Transverse colon (tissue), 4 donors: ENCODE results near the gene ICA1. TPM values are rescaled to one million over a fixed set of nuclear protein-coding genes. Genes with fewer than 3 reads are reported as not detected.
A peak's percentile ranks its signal among the peaks of the same experiment; 100 is the strongest.

Experiments used
- DNase-seq: peaks from one replicate; pipeline ENCODE4 v3.0.0-alpha.2; 2019
- H3K27ac ChIP-seq, 4 donors: fragments of 200-600 bp; sonication (generic); 2 replicates each; pipeline ENCODE4 v1.5.1; 2016 to 2018; ENCODE audit warnings: inconsistent platforms in 4 of 4
- H3K27me3 ChIP-seq: fragments of 200-600 bp; sonication (generic); 2 replicates; pipeline ENCODE4 v1.5.1; 2017; ENCODE audit warnings: inconsistent platforms
- H3K36me3 ChIP-seq, 4 donors: fragments of 200-600 bp; sonication (generic); 2 replicates each; pipeline ENCODE4 v1.5.1; 2017 to 2019; ENCODE audit warnings: inconsistent platforms in 4 of 4
- H3K4me1 ChIP-seq, 4 donors: fragments of 200-600 bp; sonication (generic); 2 replicates each; pipeline ENCODE4 v1.5.1; 2017 to 2020; ENCODE audit warnings: inconsistent platforms in 4 of 4
- H3K4me3 ChIP-seq, 4 donors: fragments of 200-600 bp; sonication (generic); 1 replicate in 1 of 4; 2 replicates in 3 of 4; pipeline versions ENCODE4 v1.5.1 to v1.6.1; 2017 to 2019; ENCODE audit warnings: inconsistent platforms in 4 of 4
- H3K9me3 ChIP-seq, 2 donors: fragments of 200-600 bp; sonication (generic); 2 replicates each; pipeline ENCODE4 v1.5.1; 2017 to 2019; ENCODE audit warnings: inconsistent platforms in 2 of 2
- CTCF ChIP-seq, 5 experiments: fragments of 200-600 bp in 3 of 5; fragments of 450-650 bp in 2 of 5; sonication (generic) in 3 of 5; IDR thresholded peaks; 1 replicate in 2 of 5; 2 replicates in 3 of 5; pipeline ENCODE4 v1.5.1; 2016 to 2017; ENCODE audit warnings: antibody characterized with exemption in 5 of 5, inconsistent platforms in 3 of 5, mild to moderate bottlenecking in 2 of 5, moderate library complexity in 1 of 5
- EP300 ChIP-seq: sonication (generic); formaldehyde crosslinking; IDR thresholded peaks from one replicate; pipeline ENCODE4 v1.6.1; 2017; ENCODE audit warnings: antibody characterized with exemption, low read depth
- POLR2A ChIP-seq: fragments of 450-650 bp; IDR thresholded peaks from one replicate; pipeline ENCODE4 v1.6.1; 2016; ENCODE audit warnings: antibody characterized with exemption, mild to moderate bottlenecking, moderate library complexity
- POLR2AphosphoS5 ChIP-seq, 3 donors: sonication (generic); formaldehyde crosslinking; IDR thresholded peaks; one replicate each; pipeline ENCODE4 v1.6.1; 2016; ENCODE audit warnings: antibody characterized with exemption in 3 of 3
- WGBS, 2 donors: methylation state at CpG; one replicate each; pipeline ENCODE4 v1.1.5; 2018; ENCODE audit warnings: low coverage in 1 of 2; 5-methylcytosine and 5-hydroxymethylcytosine counted together
- in situ Hi-C, 4 donors: fragments of 200-750 bp; cut with MboI; loops; one replicate each; pipeline versions ENCODE4 v1.15.0 to v1.15.1; 2017; ENCODE audit warnings: low sequenced_read_pairs in 3 of 4, low pct_ligation_motif_present in 1 of 4, low pct_unique_long_range_greater_than_20kb in 1 of 4
- intact Hi-C: fragments of 100-400 bp; cut with DNase I; formaldehyde crosslinking; loops from one replicate; pipeline ENCODE4 v1.15.1; 2023; ENCODE audit warnings: low total_unique reads
- total RNA-seq, 4 donors: library from RNA; depleted of rRNA; stranded (reverse); fragments of >200 nt; gene quantifications; one replicate each; pipeline ENCODE4 v1.1.0, GENCODE V29; 2016

The ICA1 gene
- total RNA-seq, 4 donors from 2014 or later, result 47.9 to 79.4 (median 54.3) TPM

GRCh38 chr7:8192897-8193296, 69.1 kb downstream of the ICA1 start:
- TF ChIP-seq POLR2AphosphoS5 (IDR thresholded peaks at IDR 0.05) (no peak), EP300 (no peak), POLR2A (no peak), CTCF (IDR thresholded peaks at IDR 0.05) (no peak)
- Histone ChIP-seq H3K27ac (no peak overlapping the region), H3K4me1 (peaks cover 9 to 17% (median 11%) of the 10 kb centered on the region in 4 donors), H3K36me3 (no peaks in the 10 kb centered on the region), H3K9me3 (no peaks in the 10 kb centered on the region), H3K27me3 (no peaks in the 10 kb centered on the region), H3K4me3 (no peak overlapping the region)
- intact Hi-C loops (no loop called here), in situ Hi-C loops (no loop called here)
- no peak for DNase-seq

GRCh38 chr7:8190119-8190895, 71.7 kb downstream of the ICA1 start:
- no peak for TF ChIP-seq EP300
- TF ChIP-seq CTCF (IDR thresholded peaks at IDR 0.05), result peak; percentile 38 to 51 (median 45)
- intact Hi-C loops, result no loop called here
- in situ Hi-C loops, result no loop called here
- peak; percentile 59 for DNase-seq
- Histone ChIP-seq H3K27ac (peak overlapping the region in 1 of 4 donors; percentile 10), H3K9me3 (no peaks in the 10 kb centered on the region), H3K4me3 (no peak overlapping the region), H3K36me3 (no peaks in the 10 kb centered on the region), H3K27me3 (no peaks in the 10 kb centered on the region), H3K4me1 (peaks cover 9 to 17% (median 11%) of the 10 kb centered on the region in 4 donors)
- WGBS, 2 donors, result 21 to 29% methylated on average over 3 to 4 of the region's 4 CpGs

GRCh38 chr7:8189625-8190024, 72.3 kb downstream of the ICA1 start:
- in situ Hi-C loops (no loop called here), intact Hi-C loops (no loop called here)
- Histone ChIP-seq H3K27me3 (no peaks in the 10 kb centered on the region), H3K4me1 (peaks cover 9 to 17% (median 11%) of the 10 kb centered on the region in 4 donors), H3K27ac (peak overlapping the region in 1 of 4 donors; percentile 2), H3K36me3 (no peaks in the 10 kb centered on the region), H3K4me3 (no peak overlapping the region), H3K9me3 (no peaks in the 10 kb centered on the region)
- no peak for TF ChIP-seq POLR2AphosphoS5 (IDR thresholded peaks at IDR 0.05)
- no peak for TF ChIP-seq POLR2A
- no peak for TF ChIP-seq CTCF (IDR thresholded peaks at IDR 0.05)
- TF ChIP-seq EP300, result no peak
- no peak for DNase-seq
- 85 to 90% methylated on average over 3 to 7 of the region's 7 CpGs for WGBS, 2 donors

GRCh38 chr7:8185926-8186683, 75.9 kb downstream of the ICA1 start:
- no peak for DNase-seq
- WGBS, 2 donors, result 69 to 87% methylated on average over 3 to 4 of the region's 4 CpGs
- Histone ChIP-seq H3K36me3 (no peaks in the 10 kb centered on the region), H3K9me3 (no peaks in the 10 kb centered on the region), H3K27me3 (no peaks in the 10 kb centered on the region), H3K4me1 (peaks cover 7 to 12% (median 7%) of the 10 kb centered on the region in 4 donors), H3K4me3 (no peak overlapping the region), H3K27ac (no peak overlapping the region)
- intact Hi-C loops (no loop called here), in situ Hi-C loops (no loop called here)
- TF ChIP-seq EP300, result no peak
- TF ChIP-seq POLR2A, result no peak
- no peak for TF ChIP-seq CTCF (IDR thresholded peaks at IDR 0.05)
- no peak for TF ChIP-seq POLR2AphosphoS5 (IDR thresholded peaks at IDR 0.05)
